ENCODE results near the gene FOXP1. TPM values are rescaled to one million over a fixed set of nuclear protein-coding genes. Genes with fewer than 3 reads are reported as not detected.

The FOXP1 gene
- total RNA-seq, 4 donors from 2014 or later = 54.2 to 152 (median 129) TPM

GRCh38 chr3:71238355-71238757, 345.2 kb downstream of the FOXP1 start:
- Histone ChIP-seq H3K36me3 (no peaks in the 10 kb centered on the region), H3K27me3 (no peaks in the 10 kb centered on the region), H3K27ac (no peak overlapping the region), H3K9me3 (no peaks in the 10 kb centered on the region), H3K4me1 (no peaks in the 10 kb centered on the region), H3K4me3 (no peak overlapping the region)
- intact Hi-C loops (cut with DNase I; ENCODE audit: low total_unique reads) = no loop called here
- DNase-seq = no peak
- TF ChIP-seq CTCF (IDR thresholded peaks at IDR 0.05) (no peak), POLR2A (IDR thresholded peaks at IDR 0.05) (no peak)

- no peaks in the 10 kb centered on the region for H3K27me3 ChIP-seq
- H3K4me3 ChIP-seq = no peak overlapping the region
- H3K36me3 ChIP-seq = no peaks in the 10 kb centered on the region
- DNase-seq = no peak
- intact Hi-C loops (cut with DNase I; ENCODE audit: low total_unique reads) = no loop called here
- no peaks in the 10 kb centered on the region for H3K4me1 ChIP-seq
- no peak for TF ChIP-seq POLR2A (IDR thresholded peaks at IDR 0.05)
- TF ChIP-seq CTCF (IDR thresholded peaks at IDR 0.05) = no peak
- H3K27ac ChIP-seq = no peak overlapping the region
- no peaks in the 10 kb centered on the region for H3K9me3 ChIP-seq
Observed at GRCh38 chr3:71237672-71238071, 345.9 kb downstream of the FOXP1 start.

- Histone ChIP-seq H3K36me3 (no peaks in the 10 kb centered on the region), H3K4me3 (no peak overlapping the region), H3K9me3 (no peaks in the 10 kb centered on the region), H3K27me3 (no peaks in the 10 kb centered on the region), H3K4me1 (no peaks in the 10 kb centered on the region), H3K27ac (no peak overlapping the region)
- TF ChIP-seq POLR2A (IDR thresholded peaks at IDR 0.05) (no peak), CTCF (IDR thresholded peaks at IDR 0.05) (no peak)
- intact Hi-C loops (cut with DNase I; ENCODE audit: low total_unique reads) = no loop called here
- no peak for DNase-seq
Observed at GRCh38 chr3:71235846-71236245, 347.7 kb downstream of the FOXP1 start.

GRCh38 chr3:71232895-71233294, 350.6 kb downstream of the FOXP1 start:
- Histone ChIP-seq H3K27ac (no peak overlapping the region), H3K36me3 (no peaks in the 10 kb centered on the region), H3K27me3 (no peaks in the 10 kb centered on the region), H3K4me3 (no peak overlapping the region), H3K4me1 (no peaks in the 10 kb centered on the region), H3K9me3 (no peaks in the 10 kb centered on the region)
- intact Hi-C loops (cut with DNase I; ENCODE audit: low total_unique reads) = no loop called here
- DNase-seq = no peak
- no peak for TF ChIP-seq POLR2A (IDR thresholded peaks at IDR 0.05)
- no peak for TF ChIP-seq CTCF (IDR thresholded peaks at IDR 0.05)

GRCh38 chr3:71232175-71232679, 351.3 kb downstream of the FOXP1 start:
- TF ChIP-seq CTCF (IDR thresholded peaks at IDR 0.05) = no peak
- no peak for TF ChIP-seq POLR2A (IDR thresholded peaks at IDR 0.05)
- Histone ChIP-seq H3K4me1 (no peaks in the 10 kb centered on the region), H3K4me3 (no peak overlapping the region), H3K36me3 (no peaks in the 10 kb centered on the region), H3K9me3 (no peaks in the 10 kb centered on the region), H3K27ac (no peak overlapping the region), H3K27me3 (no peaks in the 10 kb centered on the region)
- intact Hi-C loops (cut with DNase I; ENCODE audit: low total_unique reads) = no loop called here
- no peak for DNase-seq

Measured in uterus (tissue), 4 donors.